T47D (cell line): ENCODE measurements around the gene NCKIPSD.

Experiments
- DNase-seq, 2 experiments: peaks; one replicate each; pipeline versions ENCODE4 v3.0.0 to v3.0.0-alpha.2; 2011 to 2012; ENCODE audit warnings: low read depth in 1 of 2, low spot score in 1 of 2
- JUND ChIP-seq: IDR thresholded peaks from 2 replicates; pipeline ENCODE4 v1.6.1; 2012; ENCODE audit warnings: low read depth
- in situ Hi-C: cut with HindIII; loops from 2 replicates; pipeline ENCODE4 v1.10.0; 2016; ENCODE audit warnings: low sequenced_read_pairs, low pct_unique_long_range_greater_than_20kb

Gene NCKIPSD

GRCh38 chr3:48644898-48645760, 40.6 kb downstream of the NCKIPSD start:
- no peak for TF ChIP-seq JUND
- DNase-seq, result no peak
- in situ Hi-C loops, result no loop called here

GRCh38 chr3:48642605-48643004, 43.1 kb downstream of the NCKIPSD start:
- in situ Hi-C loops, result no loop called here
- DNase-seq, result no peak
- no peak for TF ChIP-seq JUND

GRCh38 chr3:48641396-48641795, 44.3 kb downstream of the NCKIPSD start:
- TF ChIP-seq JUND, result no peak
- in situ Hi-C loops, result no loop called here
- DNase-seq, result no peak

- DNase-seq, result peak in 1 of 2 experiments; percentile 19
- TF ChIP-seq JUND, result no peak
- in situ Hi-C loops, result no loop called here
Measured at GRCh38 chr3:48639944-48640606, 45.6 kb downstream of the NCKIPSD start.

- no peak for TF ChIP-seq JUND
- in situ Hi-C loops, result no loop called here
- no peak for DNase-seq
Measured at GRCh38 chr3:48637305-48637704, 48.4 kb downstream of the NCKIPSD start.

- in situ Hi-C loops, result no loop called here
- no peak for DNase-seq
- no peak for TF ChIP-seq JUND
Measured at GRCh38 chr3:48636149-48636655, 49.5 kb downstream of the NCKIPSD start.

GRCh38 chr3:48635222-48636021, 50.3 kb downstream of the NCKIPSD start, which contains the start of gene SLC26A6:
SLC26A6 (minus strand) TSS chr3:48635461; CDS start chr3:48635393, 68 bp downstream.
- DNase-seq, result peak; percentile 96 to 98
- in situ Hi-C loops, result no loop called here
- TF ChIP-seq JUND, result no peak

- TF ChIP-seq JUND, result no peak
- in situ Hi-C loops, result no loop called here
- peak; percentile 51 to 73 for DNase-seq
Measured at GRCh38 chr3:48634661-48635221, 51.0 kb downstream of the NCKIPSD start.

GRCh38 chr3:48633743-48634142, 52.0 kb downstream of the NCKIPSD start:
- TF ChIP-seq JUND, result no peak
- DNase-seq, result no peak
- in situ Hi-C loops, result no loop called here

- no peak for TF ChIP-seq JUND
- in situ Hi-C loops, result no loop called here
- no peak for DNase-seq
Measured at GRCh38 chr3:48633256-48633655, 52.5 kb downstream of the NCKIPSD start.

- no peak for DNase-seq
- in situ Hi-C loops, result no loop called here
- no peak for TF ChIP-seq JUND
Measured at GRCh38 chr3:48631516-48632448, 53.9 kb downstream of the NCKIPSD start.
